Astrocyte (in vitro differentiated cells and primary cell): ENCODE measurements around the gene SAPCD2.

Source experiments
- EZH2 ChIP-seq: IDR thresholded peaks from 2 replicates; pipeline ENCODE4 v1.6.1; 2012; ENCODE audit warnings: mild to moderate bottlenecking, low read length, inconsistent platforms; ENCODE audit not compliant: insufficient read depth
- TF ChIP-seq, protein P1 (sequence below): IDR thresholded peaks from 2 replicates; pipeline ENCODE4 v1.5.1; 2011; ENCODE audit warnings: low read depth, mild to moderate bottlenecking, inconsistent platforms, low read length, moderate library complexity; ENCODE audit not compliant: insufficient read depth

DNA sequence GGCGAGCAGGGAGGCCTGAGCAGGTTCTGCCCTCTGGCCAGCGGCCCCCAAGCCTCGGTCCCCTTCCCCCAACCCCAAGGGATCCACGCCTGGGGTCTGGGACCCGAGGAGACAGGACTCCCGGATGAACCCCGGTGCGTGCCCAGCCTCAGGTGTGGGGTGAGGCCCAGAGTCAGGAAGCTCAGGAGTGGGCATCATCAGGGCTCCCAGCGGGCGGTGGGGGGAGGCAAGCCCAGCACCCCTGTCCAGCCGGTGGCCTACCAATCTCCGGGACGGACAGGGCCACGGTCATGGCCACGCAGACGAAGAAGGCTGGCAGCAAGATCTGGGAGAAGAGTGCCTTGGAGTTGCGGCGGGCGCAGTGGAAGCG lies 56.8 kb downstream of the SAPCD2 start:
- TF ChIP-seq, protein P1, sequence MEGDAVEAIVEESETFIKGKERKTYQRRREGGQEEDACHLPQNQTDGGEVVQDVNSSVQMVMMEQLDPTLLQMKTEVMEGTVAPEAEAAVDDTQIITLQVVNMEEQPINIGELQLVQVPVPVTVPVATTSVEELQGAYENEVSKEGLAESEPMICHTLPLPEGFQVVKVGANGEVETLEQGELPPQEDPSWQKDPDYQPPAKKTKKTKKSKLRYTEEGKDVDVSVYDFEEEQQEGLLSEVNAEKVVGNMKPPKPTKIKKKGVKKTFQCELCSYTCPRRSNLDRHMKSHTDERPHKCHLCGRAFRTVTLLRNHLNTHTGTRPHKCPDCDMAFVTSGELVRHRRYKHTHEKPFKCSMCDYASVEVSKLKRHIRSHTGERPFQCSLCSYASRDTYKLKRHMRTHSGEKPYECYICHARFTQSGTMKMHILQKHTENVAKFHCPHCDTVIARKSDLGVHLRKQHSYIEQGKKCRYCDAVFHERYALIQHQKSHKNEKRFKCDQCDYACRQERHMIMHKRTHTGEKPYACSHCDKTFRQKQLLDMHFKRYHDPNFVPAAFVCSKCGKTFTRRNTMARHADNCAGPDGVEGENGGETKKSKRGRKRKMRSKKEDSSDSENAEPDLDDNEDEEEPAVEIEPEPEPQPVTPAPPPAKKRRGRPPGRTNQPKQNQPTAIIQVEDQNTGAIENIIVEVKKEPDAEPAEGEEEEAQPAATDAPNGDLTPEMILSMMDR: no peak
- TF ChIP-seq EZH2: no peak
